ENCODE measurements around the gene KRCC1. TPM values are rescaled to one million over a fixed set of nuclear protein-coding genes. Genes with fewer than 3 reads are reported as not detected.

The KRCC1 gene
- polyA plus RNA-seq, 3 donors = 10.8 to 31.6 (median 24.7) TPM

GRCh38 chr2:88022669-88022921, 33.0 kb downstream of the KRCC1 start:
- Histone ChIP-seq H4K20me1 (ENCODE audit: insufficient read depth, low read length) (peaks cover 5% of the 10 kb centered on the region), H3K9ac (ENCODE audit: insufficient read depth, low read length, poor library complexity, severe bottlenecking) (no peak overlapping the region), H3K79me2 (ENCODE audit: insufficient read depth, low read length) (no peaks in the 10 kb centered on the region), H3K4me3 (replicated peaks in 1 of 3; ENCODE audit: low read depth in 2 of 3, low read length in 3 of 3) (no peak overlapping the region), H3K4me1 (ENCODE audit: control insufficient read depth in 1 of 2, insufficient read depth in 2 of 2, low read length in 2 of 2) (peaks cover 3 to 6% of the 10 kb centered on the region in 2 donors), H2AFZ (ENCODE audit: insufficient read depth, low read depth, low read length, poor library complexity, severe bottlenecking) (no peak overlapping the region), H3K36me3 (replicated peaks in 1 of 2; ENCODE audit: control insufficient read depth in 1 of 2, insufficient read depth in 2 of 2, low read length in 2 of 2) (peaks cover 0 to 8% of the 10 kb centered on the region in 2 donors), H3K4me2 (replicated peaks; ENCODE audit: extremely low read depth, low read length, poor library complexity, severe bottlenecking) (no peak overlapping the region), H3K27ac (ENCODE audit: low read depth in 1 of 2, low read length in 2 of 2) (no peak overlapping the region), H3K27me3 (ENCODE audit: control insufficient read depth in 2 of 2, insufficient read depth in 2 of 2, low read length in 2 of 2) (no peaks in the 10 kb centered on the region), H3K9me3 (replicated peaks in 1 of 2; ENCODE audit: control insufficient read depth in 1 of 2, insufficient read depth in 1 of 2, low read length in 2 of 2) (no peaks in the 10 kb centered on the region)
- no peak for DNase-seq
- H3K4me1 Mint-ChIP-seq = peaks cover 18% of the 10 kb centered on the region
- intact Hi-C loops (cut with micrococcal nuclease) = no loop called here
- TF ChIP-seq CTCF (IDR thresholded peaks at IDR 0.05) = no peak
- H3K27ac Mint-ChIP-seq = no peak overlapping the region
- 87% methylated on average over 3 of the region's 5 CpGs for WGBS (ENCODE audit: insufficient coverage)
- H3K36me3 Mint-ChIP-seq = peaks cover 14 to 21% of the 10 kb centered on the region in 2 donors
- peaks cover 0 to 5% (median 3%) of the 10 kb centered on the region in 3 donors for H3K27me3 Mint-ChIP-seq (ENCODE audit: low read depth in 3 of 3)
- H3K4me3 Mint-ChIP-seq = no peak overlapping the region
- H3K9me3 Mint-ChIP-seq = peaks cover 4 to 8% (median 6%) of the 10 kb centered on the region in 7 donors

- no peak overlapping the region for H3K4me3 ChIP-seq (replicated peaks in 1 of 3; ENCODE audit: low read depth in 2 of 3, low read length in 3 of 3)
- peaks cover 0 to 2% of the 10 kb centered on the region in 2 donors for H3K27me3 ChIP-seq (ENCODE audit: control insufficient read depth in 2 of 2, insufficient read depth in 2 of 2, low read length in 2 of 2)
- no peak overlapping the region for H3K4me2 ChIP-seq (replicated peaks; ENCODE audit: extremely low read depth, low read length, poor library complexity, severe bottlenecking)
- DNase-seq = no peak
- no peak overlapping the region for H3K27ac ChIP-seq (ENCODE audit: low read depth in 1 of 2, low read length in 2 of 2)
- H2AFZ ChIP-seq (ENCODE audit: insufficient read depth, low read depth, low read length, poor library complexity, severe bottlenecking) = no peak overlapping the region
- no peak overlapping the region for H3K4me3 Mint-ChIP-seq
- no peaks in the 10 kb centered on the region for H4K20me1 ChIP-seq (ENCODE audit: insufficient read depth, low read length)
- H3K9ac ChIP-seq (ENCODE audit: insufficient read depth, low read length, poor library complexity, severe bottlenecking) = no peak overlapping the region
- intact Hi-C loops (cut with micrococcal nuclease) = loop anchor here in 1 of 2 donors (5.0 kb wide), 1 partner anchor 42 kb away; no protein-coding TSS in a partner anchor
- H3K4me1 ChIP-seq (ENCODE audit: control insufficient read depth in 1 of 2, insufficient read depth in 2 of 2, low read length in 2 of 2) = peaks cover 10 to 13% of the 10 kb centered on the region in 2 donors
- no peak overlapping the region for H3K27ac Mint-ChIP-seq
- H3K9me3 Mint-ChIP-seq = peaks cover 4 to 8% (median 6%) of the 10 kb centered on the region in 7 donors
- H3K36me3 ChIP-seq (replicated peaks in 1 of 2; ENCODE audit: control insufficient read depth in 1 of 2, insufficient read depth in 2 of 2, low read length in 2 of 2) = no peaks in the 10 kb centered on the region
- no peaks in the 10 kb centered on the region for H3K9me3 ChIP-seq (replicated peaks in 1 of 2; ENCODE audit: control insufficient read depth in 1 of 2, insufficient read depth in 1 of 2, low read length in 2 of 2)
- H3K36me3 Mint-ChIP-seq = peaks cover 4 to 5% of the 10 kb centered on the region in 2 donors
- peaks cover 0 to 12% (median 8%) of the 10 kb centered on the region in 3 donors for H3K27me3 Mint-ChIP-seq (ENCODE audit: low read depth in 3 of 3)
- peaks cover 18% of the 10 kb centered on the region for H3K4me1 Mint-ChIP-seq
- no peak for TF ChIP-seq CTCF (IDR thresholded peaks at IDR 0.05)
- no peaks in the 10 kb centered on the region for H3K79me2 ChIP-seq (ENCODE audit: insufficient read depth, low read length)
- WGBS (ENCODE audit: insufficient coverage) = 83% methylated on average over 1 of the region's 3 CpGs
Observed at GRCh38 chr2:88019985-88020384, 35.6 kb downstream of the KRCC1 start.
